ENCODE measurements around the gene ACTR10. TPM values are rescaled to one million over a fixed set of nuclear protein-coding genes. Genes with fewer than 3 reads are reported as not detected.

ACTR10 gene
- 38.0 and 39.3 TPM in 2 replicates for total RNA-seq

GRCh38 chr14:58199726-58200479 lies at the start of gene ACTR10:
ACTR10 (plus strand) TSS chr14:58200149; CDS start chr14:58200218, 69 bp downstream.

GRCh38 chr14:58152014-58152857 lies 47.7 kb upstream of the ACTR10 start, which contains the start of gene ARMH4:
ARMH4 (minus strand) TSS chr14:58152213; CDS start chr14:58139358, 12,855 bp downstream.

GRCh38 chr14:58244556-58245387 lies 44.8 kb downstream of the ACTR10 start, which contains the start of gene PSMA3:
PSMA3 (plus strand) TSS chr14:58244843; CDS start chr14:58244921, 78 bp downstream.

Other genes starting within 250 kb of the ACTR10 start
- 9.1 and 9.6 TPM in 2 replicates for gene ARMH4, start 47.9 kb upstream of the ACTR10 start, total RNA-seq
- gene PSMA3, start 44.7 kb downstream of the ACTR10 start, total RNA-seq = 68.9 and 83.9 TPM in 2 replicates
- gene ARID4A, start 98.4 kb downstream of the ACTR10 start, total RNA-seq = 7.8 and 9.5 TPM in 2 replicates
- not detected in 2 replicates for gene TOMM20L, start 195.8 kb downstream of the ACTR10 start, total RNA-seq
- 16.6 and 17.3 TPM in 2 replicates for gene TIMM9, start 227.4 kb downstream of the ACTR10 start, total RNA-seq
- 18.6 and 19.5 TPM in 2 replicates for gene KIAA0586, start 227.6 kb downstream of the ACTR10 start, total RNA-seq

Measured in smooth muscle cell of the pulmonary artery (primary cell).